K562 (cell line): ENCODE measurements around the gene SIK3. TPM values are rescaled to one million over a fixed set of nuclear protein-coding genes. Genes with fewer than 3 reads are reported as not detected.

Experiments used
- ATAC-seq: fragments of 200-7000 bp; cut with Tn5 transposase; 3 replicates; pipeline ENCODE4 v1.9.1; 2020; ENCODE audit warnings: moderate library complexity
- BruUV-seq: library from RNA; stranded (reverse); fragments of 400-500 nt; replicated peaks from 2 replicates; lab custom pipeline; 2021; lab: Mats Ljungman, UMichigan
- CTCF ChIA-PET: fragments of 300-600 bp; formaldehyde crosslinking; extraction: SDS; loops from one replicate; lab custom pipeline; 2021; ENCODE audit warnings: low intra/inter-chr PET ratio; lab: Yijun Ruan, JAX
- POLR2A ChIA-PET: fragments of 300-600, 350-650 bp; sonication (Branson Sonifier 250); formaldehyde crosslinking; extraction: SDS; loops from one replicate; lab custom pipeline; 2021; ENCODE audit warnings: antibody characterized with exemption, inconsistent platforms; lab: Yijun Ruan, JAX
- DNase-seq, 4 experiments: peaks; one replicate each; pipeline versions ENCODE4 v3.0.0 to v3.0.0-alpha.2; 2011 to 2018; ENCODE audit warnings: low spot score in 3 of 4, mixed read lengths in 3 of 4; ENCODE audit errors: extremely low read depth in 1 of 4
- FAIRE-seq: peaks from 2 replicates; lab custom pipeline; 2011; peaks lifted over from hg19 to GRCh38; lab: Jason Lieb, UNC
- H2AFZ ChIP-seq: 2 replicates; pipeline ENCODE4 v1.6.0; 2011; ENCODE audit warnings: low read depth, low read length, control low read depth, inconsistent platforms
- H3K27ac ChIP-seq: fragments of 200-600 bp; 3 replicates; pipeline ENCODE4 v1.8.0; 2011; ENCODE audit warnings: low read depth, mild to moderate bottlenecking, control low read depth, inconsistent platforms, low read length, moderate library complexity, mixed read lengths; ENCODE audit errors: extremely low read depth
- H3K27me3 ChIP-seq, 2 experiments: fragments of 300-600 bp in 1 of 2; 2 replicates in 1 of 2; 3 replicates in 1 of 2; pipeline versions ENCODE4 v1.6.0 to v1.8.0; 2011; ENCODE audit warnings: inconsistent platforms in 2 of 2, low read length in 2 of 2, mild to moderate bottlenecking in 1 of 2, mixed read lengths in 1 of 2, moderate library complexity in 1 of 2; ENCODE audit not compliant: control insufficient read depth in 2 of 2, insufficient read depth in 2 of 2
- H3K36me3 ChIP-seq: fragments of 300-600 bp; 3 replicates; pipeline ENCODE4 v1.8.0; 2011; ENCODE audit warnings: mild to moderate bottlenecking, low read length, inconsistent platforms; ENCODE audit not compliant: control insufficient read depth, insufficient read depth
- H3K4me1 ChIP-seq, 2 experiments: fragments of 200-600 bp in 1 of 2; replicated peaks in 1 of 2; 2 replicates in 1 of 2; 3 replicates in 1 of 2; pipeline versions ENCODE4 v1.5.1 to v1.8.0; 2011; ENCODE audit warnings: inconsistent platforms in 2 of 2, low read length in 2 of 2, mild to moderate bottlenecking in 1 of 2, mixed read lengths in 1 of 2, moderate library complexity in 1 of 2; ENCODE audit not compliant: control insufficient read depth in 2 of 2, insufficient read depth in 2 of 2
- H3K4me2 ChIP-seq: 2 replicates; pipeline ENCODE4 v1.6.1; 2011; ENCODE audit warnings: low read length, control low read depth, inconsistent platforms, mixed read lengths; ENCODE audit not compliant: insufficient read depth
- H3K4me3 ChIP-seq: fragments of 200-600 bp; sonication (generic), shearing (Covaris generic); 2 replicates; pipeline ENCODE4 v1.5.1; 2016; ENCODE audit warnings: control low read depth, inconsistent platforms
- H3K79me2 ChIP-seq: fragments of 200-600 bp; 3 replicates; pipeline ENCODE4 v1.8.0; 2011; ENCODE audit warnings: low read length, inconsistent platforms; ENCODE audit not compliant: control insufficient read depth, insufficient read depth
- H3K9ac ChIP-seq, 2 experiments: 2 replicates each; pipeline versions ENCODE4 v1.6.0 to v1.6.1; 2011; ENCODE audit warnings: low read depth in 2 of 2, low read length in 2 of 2, control low read depth in 1 of 2, inconsistent platforms in 1 of 2, mild to moderate bottlenecking in 1 of 2, mixed read lengths in 1 of 2; ENCODE audit not compliant: insufficient read depth in 1 of 2
- H3K9me1 ChIP-seq: one replicate; pipeline ENCODE4 v1.6.0; 2011; ENCODE audit warnings: inconsistent platforms, mild to moderate bottlenecking, low read length, moderate library complexity; ENCODE audit not compliant: control insufficient read depth, insufficient read depth
- H3K9me3 ChIP-seq: replicated peaks from 2 replicates; pipeline ENCODE4 v1.5.1; 2011; ENCODE audit warnings: low read depth, low read length, inconsistent platforms; ENCODE audit not compliant: control insufficient read depth, insufficient read depth
- H4K20me1 ChIP-seq: replicated peaks from 2 replicates; pipeline ENCODE4 v1.6.1; 2011; ENCODE audit warnings: low read length, inconsistent platforms, mixed read lengths; ENCODE audit not compliant: control insufficient read depth, insufficient read depth
- HLTF ChIP-seq: fragments of 450-650 bp; IDR thresholded peaks from 2 replicates; pipeline ENCODE4 v1.6.1; 2016
- YY1 ChIP-seq, 3 experiments: IDR thresholded peaks; 2 replicates each; pipeline ENCODE4 v1.6.1; 2011; ENCODE audit warnings: low read length in 2 of 3, mild to moderate bottlenecking in 2 of 3, moderate library complexity in 2 of 3, borderline replicate concordance in 1 of 3, control low read depth in 1 of 3, low read depth in 1 of 3; ENCODE audit not compliant: insufficient read depth in 3 of 3, insufficient replicate concordance in 2 of 3, control insufficient read depth in 1 of 3, insufficient read length in 1 of 3; ENCODE audit errors: extremely low read depth in 1 of 3
- WGBS: fragments of 100-300 bp; shearing (Covaris generic); methylation state at CpG from one replicate; pipeline ENCODE4 v1.1.6; 2016; ENCODE audit warnings: low coverage, mixed read lengths; ENCODE audit not compliant: insufficient coverage; ENCODE audit errors: missing lambda C conversion rate; 5-methylcytosine and 5-hydroxymethylcytosine counted together
- in situ Hi-C: fragments of 300-500 bp; cut with MboI; formaldehyde crosslinking; loops from 4 replicates; pipeline ENCODE4 v1.15.0; 2018; ENCODE audit warnings: inconsistent platforms, mixed read lengths
- intact Hi-C: fragments of 100-400 bp; cut with micrococcal nuclease; formaldehyde crosslinking; loops from 2 replicates; pipeline ENCODE4 v1.14.2; 2022
- polyA plus RNA-seq, 8 experiments: library from polyadenylated mRNA; depleted of rRNA in 4 of 8; stranded (reverse) in 5 of 8; unstranded in 3 of 8; fragments of >200 nt; fragmentation: Nextera tagmentation in 2 of 8; fragmentation: Illumina TruSeq in 1 of 8; extraction: Ambion mirVana in 2 of 8; extraction: Trizol in 1 of 8; gene quantifications; 2 replicates each; pipeline versions ENCODE4 v1.2.1 to v1.2.3, GENCODE V29; 2011 to 2014; ENCODE audit warnings: inconsistent platforms in 1 of 8, missing spikeins in 1 of 8
- total RNA-seq, 7 experiments: library from RNA; depleted of rRNA in 6 of 7; stranded (reverse); fragments of >200 nt in 6 of 7; fragmentation: Illumina TruSeq in 2 of 7; extraction: Trizol in 2 of 7; gene quantifications; 2 replicates each; pipeline versions ENCODE4 v1.2.1 to v1.2.3, GENCODE V29; 2011 to 2021; ENCODE audit warnings: low replicate concordance in 1 of 7
- TF ChIP-seq, protein P1 (sequence below), 3 experiments: IDR thresholded peaks in 2 of 3; conservative IDR thresholded peaks in 1 of 3; 2 replicates each; pipeline ENCODE4 v1.5.1; 2011 to 2012; ENCODE audit warnings: low read length in 3 of 3, mild to moderate bottlenecking in 3 of 3, control low read depth in 2 of 3, improper control_type of control experiment in 1 of 3, inconsistent platforms in 1 of 3, low read depth in 1 of 3, mixed read lengths in 1 of 3, moderate library complexity in 1 of 3; ENCODE audit not compliant: insufficient read depth in 2 of 3

SIK3 gene
- total and polyA plus RNA-seq, 9 of the 15 experiments (the other 6 are each of a cell fraction or from before 2014, with no cell fraction given): 1.6 to 21.6 (median 8.0) TPM

- Histone ChIP-seq H3K4me1 (peaks cover 3 to 31% of the 10 kb centered on the region in 2 experiments), H3K79me2 (no peaks in the 10 kb centered on the region), H3K9ac (no peak overlapping the region), H3K27ac (no peak overlapping the region), H3K9me1 (no peaks in the 10 kb centered on the region)
- FAIRE-seq (peak; percentile 26), DNase-seq (peak in 2 of 4 experiments; percentile 20 to 23)
- CTCF ChIA-PET: no interaction called here
- TF ChIP-seq, protein P1, sequence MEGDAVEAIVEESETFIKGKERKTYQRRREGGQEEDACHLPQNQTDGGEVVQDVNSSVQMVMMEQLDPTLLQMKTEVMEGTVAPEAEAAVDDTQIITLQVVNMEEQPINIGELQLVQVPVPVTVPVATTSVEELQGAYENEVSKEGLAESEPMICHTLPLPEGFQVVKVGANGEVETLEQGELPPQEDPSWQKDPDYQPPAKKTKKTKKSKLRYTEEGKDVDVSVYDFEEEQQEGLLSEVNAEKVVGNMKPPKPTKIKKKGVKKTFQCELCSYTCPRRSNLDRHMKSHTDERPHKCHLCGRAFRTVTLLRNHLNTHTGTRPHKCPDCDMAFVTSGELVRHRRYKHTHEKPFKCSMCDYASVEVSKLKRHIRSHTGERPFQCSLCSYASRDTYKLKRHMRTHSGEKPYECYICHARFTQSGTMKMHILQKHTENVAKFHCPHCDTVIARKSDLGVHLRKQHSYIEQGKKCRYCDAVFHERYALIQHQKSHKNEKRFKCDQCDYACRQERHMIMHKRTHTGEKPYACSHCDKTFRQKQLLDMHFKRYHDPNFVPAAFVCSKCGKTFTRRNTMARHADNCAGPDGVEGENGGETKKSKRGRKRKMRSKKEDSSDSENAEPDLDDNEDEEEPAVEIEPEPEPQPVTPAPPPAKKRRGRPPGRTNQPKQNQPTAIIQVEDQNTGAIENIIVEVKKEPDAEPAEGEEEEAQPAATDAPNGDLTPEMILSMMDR (IDR thresholded peaks at IDR 0.05 in 2 of 3, conservative IDR thresholded peaks at IDR 0.05 in 1 of 3; ENCODE audit: insufficient read depth in 2 of 3, low read depth in 1 of 3, low read length in 3 of 3): peak; percentile 34 to 43 (median 38); a peak in 4 of 6 replicates
- TF ChIP-seq YY1 (IDR thresholded peaks at IDR 0.05; ENCODE audit: borderline replicate concordance in 1 of 3, control insufficient read depth in 1 of 3, extremely low read depth in 1 of 3, insufficient read depth in 3 of 3, insufficient read length in 1 of 3, insufficient replicate concordance in 2 of 3, low read depth in 1 of 3, low read length in 2 of 3): no peak
- no peak for TF ChIP-seq HLTF
- TF ChIP-seq, all 486 proteins: peak for 1
- POLR2A ChIA-PET: no interaction called here
- Histone ChIP-seq H2AFZ (no peak overlapping the region), H4K20me1 (no peaks in the 10 kb centered on the region), H3K27me3 (no peaks in the 10 kb centered on the region), H3K9me3 (no peaks in the 10 kb centered on the region), H3K4me2 (no peak overlapping the region), H3K4me3 (no peak overlapping the region), H3K36me3 (peaks cover 22% of the 10 kb centered on the region; the same call in 2 of the 3 replicates)
- ATAC-seq: peak; percentile 57
- WGBS: 71% methylated on average over 11 of the region's 11 CpGs
- BruUV-seq: no TSS peak
- intact Hi-C loops (no loop called here), in situ Hi-C loops (no loop called here)
Observed at GRCh38 chr11:116927163-116927974, 170.9 kb downstream of the SIK3 start.
